Measurements from ENCODE around the gene LRMDA. TPM values are rescaled to one million over a fixed set of nuclear protein-coding genes. Genes with fewer than 3 reads are reported as not detected.
"Not testable (repeated sequence)": the region's sequence is repeated elsewhere in the genome, so short reads cannot be mapped to it uniquely, and the experiment has no call there.

Gene LRMDA
- total and polyA plus RNA-seq, 2 of the 13 experiments (the other 11 are each of a cell fraction or from before 2014, with no cell fraction given) = 13.4 to 22.0 TPM

DNA sequence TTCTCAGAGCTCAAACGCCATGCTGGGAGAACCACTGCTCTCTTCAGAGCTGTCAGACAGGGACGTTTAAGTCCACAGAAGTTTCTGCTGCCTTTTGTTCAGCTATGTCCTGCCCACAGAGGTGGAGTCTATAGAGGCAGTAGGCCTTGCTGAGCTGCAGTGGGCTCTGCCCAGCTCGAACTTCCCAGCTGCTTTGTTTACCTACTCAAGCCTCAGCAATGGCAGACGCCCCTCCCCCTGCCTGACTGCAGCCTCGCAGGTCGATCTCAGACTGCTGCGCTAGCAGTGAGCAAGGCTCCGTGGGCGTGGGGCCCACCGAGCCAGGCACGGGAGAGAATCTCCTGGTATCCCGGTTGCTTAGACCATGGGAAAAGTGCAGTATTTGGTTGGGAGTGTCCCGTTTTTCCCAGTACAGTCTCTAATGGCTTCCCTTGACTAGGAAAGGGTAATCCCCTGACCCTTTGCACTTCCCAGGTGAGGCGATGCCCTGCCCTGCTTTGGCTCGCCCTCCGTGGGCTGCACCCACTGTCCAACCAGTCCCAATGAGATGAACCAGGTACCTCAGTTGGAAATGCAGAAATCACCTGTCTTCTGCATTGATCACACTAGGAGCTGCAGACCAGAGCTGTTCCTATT lies 89.9 kb downstream of the LRMDA start (continued):
- TF ChIP-seq, protein P1, sequence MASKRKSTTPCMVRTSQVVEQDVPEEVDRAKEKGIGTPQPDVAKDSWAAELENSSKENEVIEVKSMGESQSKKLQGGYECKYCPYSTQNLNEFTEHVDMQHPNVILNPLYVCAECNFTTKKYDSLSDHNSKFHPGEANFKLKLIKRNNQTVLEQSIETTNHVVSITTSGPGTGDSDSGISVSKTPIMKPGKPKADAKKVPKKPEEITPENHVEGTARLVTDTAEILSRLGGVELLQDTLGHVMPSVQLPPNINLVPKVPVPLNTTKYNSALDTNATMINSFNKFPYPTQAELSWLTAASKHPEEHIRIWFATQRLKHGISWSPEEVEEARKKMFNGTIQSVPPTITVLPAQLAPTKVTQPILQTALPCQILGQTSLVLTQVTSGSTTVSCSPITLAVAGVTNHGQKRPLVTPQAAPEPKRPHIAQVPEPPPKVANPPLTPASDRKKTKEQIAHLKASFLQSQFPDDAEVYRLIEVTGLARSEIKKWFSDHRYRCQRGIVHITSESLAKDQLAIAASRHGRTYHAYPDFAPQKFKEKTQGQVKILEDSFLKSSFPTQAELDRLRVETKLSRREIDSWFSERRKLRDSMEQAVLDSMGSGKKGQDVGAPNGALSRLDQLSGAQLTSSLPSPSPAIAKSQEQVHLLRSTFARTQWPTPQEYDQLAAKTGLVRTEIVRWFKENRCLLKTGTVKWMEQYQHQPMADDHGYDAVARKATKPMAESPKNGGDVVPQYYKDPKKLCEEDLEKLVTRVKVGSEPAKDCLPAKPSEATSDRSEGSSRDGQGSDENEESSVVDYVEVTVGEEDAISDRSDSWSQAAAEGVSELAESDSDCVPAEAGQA (IDR thresholded peaks at IDR 0.05; ENCODE audit: low read depth) = 0 out of 2 replicates have a peak, but pooled peaks have one; percentile 19
- TF ChIP-seq, protein P1 (CRISPR knock-in tag; IDR thresholded peaks at IDR 0.05; ENCODE audit: borderline replicate concordance) = not testable (repeated sequence)
- TF ChIP-seq FOXP4 (CRISPR knock-in tag; IDR thresholded peaks at IDR 0.05) = peak; percentile 49
- TF ChIP-seq SKI (IDR thresholded peaks at IDR 0.05; ENCODE audit: partially characterized antibody) = peak; percentile 26
- TF ChIP-seq NAIF1 (CRISPR knock-in tag; IDR thresholded peaks at IDR 0.05; ENCODE audit: borderline replicate concordance) = 0 out of 2 replicates have a peak, but pooled peaks have one; percentile 44
- TF ChIP-seq, protein P2, sequence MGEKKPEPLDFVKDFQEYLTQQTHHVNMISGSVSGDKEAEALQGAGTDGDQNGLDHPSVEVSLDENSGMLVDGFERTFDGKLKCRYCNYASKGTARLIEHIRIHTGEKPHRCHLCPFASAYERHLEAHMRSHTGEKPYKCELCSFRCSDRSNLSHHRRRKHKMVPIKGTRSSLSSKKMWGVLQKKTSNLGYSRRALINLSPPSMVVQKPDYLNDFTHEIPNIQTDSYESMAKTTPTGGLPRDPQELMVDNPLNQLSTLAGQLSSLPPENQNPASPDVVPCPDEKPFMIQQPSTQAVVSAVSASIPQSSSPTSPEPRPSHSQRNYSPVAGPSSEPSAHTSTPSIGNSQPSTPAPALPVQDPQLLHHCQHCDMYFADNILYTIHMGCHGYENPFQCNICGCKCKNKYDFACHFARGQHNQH (CRISPR knock-in tag; IDR thresholded peaks at IDR 0.05) = peak; percentile 72
- peak; percentile 61 for TF ChIP-seq SAP130 (CRISPR knock-in tag; IDR thresholded peaks at IDR 0.05; ENCODE audit: low read depth)
- peak; percentile 71; the same call in 1 of the 2 replicates for TF ChIP-seq ARID4A (CRISPR knock-in tag; IDR thresholded peaks at IDR 0.05; ENCODE audit: borderline replicate concordance)
- peak; percentile 53; the same call in 1 of the 2 replicates for TF ChIP-seq KAT8 (CRISPR knock-in tag; IDR thresholded peaks at IDR 0.05)

Measured in HepG2 (cell line).